ENCODE measurements around the gene OVCH1.
"Not testable (repeated sequence)": the region's sequence is repeated elsewhere in the genome, so short reads cannot be mapped to it uniquely, and the experiment has no call there.

DNA sequence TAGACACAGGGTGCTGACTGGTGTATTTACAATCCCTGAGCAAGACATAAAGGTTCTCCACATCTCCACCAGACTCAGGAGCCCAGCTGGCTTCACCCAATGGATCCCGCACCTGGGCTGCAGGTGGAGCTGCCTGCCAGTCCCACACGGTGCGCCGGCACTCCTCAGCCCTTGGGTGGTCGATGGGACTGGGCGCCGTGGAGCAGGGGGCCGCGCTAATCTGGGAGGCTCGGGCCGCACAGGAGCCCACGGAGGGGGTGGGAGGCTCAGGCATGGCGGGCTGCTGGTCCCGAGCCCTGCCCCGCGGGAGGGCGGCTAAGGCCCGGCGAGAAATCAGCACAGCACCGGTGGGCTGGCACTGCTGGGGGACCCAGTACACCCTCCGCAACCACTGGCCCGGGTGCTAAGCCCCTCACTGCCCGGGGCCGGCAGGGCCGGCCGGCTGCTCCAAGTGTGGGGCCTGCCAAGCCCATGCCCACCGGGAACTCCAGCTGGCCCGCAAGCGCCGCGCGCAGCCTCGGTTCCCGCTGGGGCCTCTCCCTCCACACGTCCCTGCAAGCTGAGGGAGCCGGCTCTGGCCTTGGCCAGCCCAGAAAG, 111.3 kb downstream of the OVCH1 start:
- TF ChIP-seq, protein P1, sequence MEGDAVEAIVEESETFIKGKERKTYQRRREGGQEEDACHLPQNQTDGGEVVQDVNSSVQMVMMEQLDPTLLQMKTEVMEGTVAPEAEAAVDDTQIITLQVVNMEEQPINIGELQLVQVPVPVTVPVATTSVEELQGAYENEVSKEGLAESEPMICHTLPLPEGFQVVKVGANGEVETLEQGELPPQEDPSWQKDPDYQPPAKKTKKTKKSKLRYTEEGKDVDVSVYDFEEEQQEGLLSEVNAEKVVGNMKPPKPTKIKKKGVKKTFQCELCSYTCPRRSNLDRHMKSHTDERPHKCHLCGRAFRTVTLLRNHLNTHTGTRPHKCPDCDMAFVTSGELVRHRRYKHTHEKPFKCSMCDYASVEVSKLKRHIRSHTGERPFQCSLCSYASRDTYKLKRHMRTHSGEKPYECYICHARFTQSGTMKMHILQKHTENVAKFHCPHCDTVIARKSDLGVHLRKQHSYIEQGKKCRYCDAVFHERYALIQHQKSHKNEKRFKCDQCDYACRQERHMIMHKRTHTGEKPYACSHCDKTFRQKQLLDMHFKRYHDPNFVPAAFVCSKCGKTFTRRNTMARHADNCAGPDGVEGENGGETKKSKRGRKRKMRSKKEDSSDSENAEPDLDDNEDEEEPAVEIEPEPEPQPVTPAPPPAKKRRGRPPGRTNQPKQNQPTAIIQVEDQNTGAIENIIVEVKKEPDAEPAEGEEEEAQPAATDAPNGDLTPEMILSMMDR (IDR thresholded peaks at IDR 0.05): not testable (repeated sequence)
- TF ChIP-seq ZFX (IDR thresholded peaks at IDR 0.05; ENCODE audit: borderline replicate concordance): not testable (repeated sequence)
